HEK293 (cell line): ENCODE measurements around the gene RELT.

ENCODE experiments used
- BCL6B ChIP-seq: fragments of 450-650 bp; formaldehyde crosslinking; IDR thresholded peaks from 2 replicates; pipeline ENCODE4 v1.5.1; 2017; ENCODE audit warnings: missing biosample characterization, missing genetic modification characterization
- CTCF ChIP-seq: fragments of 450-650 bp; formaldehyde crosslinking; IDR thresholded peaks from 2 replicates; pipeline ENCODE4 v1.5.1; 2016; ENCODE audit warnings: missing biosample characterization, missing genetic modification characterization
- PRDM1 ChIP-seq: fragments of 450-650 bp; formaldehyde crosslinking; IDR thresholded peaks from 2 replicates; pipeline ENCODE4; 2016; ENCODE audit warnings: missing biosample characterization, missing genetic modification characterization
- SETDB1 ChIP-seq: IDR thresholded peaks from one replicate; pipeline ENCODE4 v1.6.1; 2017; ENCODE audit warnings: mild to moderate bottlenecking, low read length, moderate library complexity, mixed read lengths; ENCODE audit not compliant: insufficient read length
- ZBTB21 ChIP-seq: fragments of 450-650 bp; formaldehyde crosslinking; IDR thresholded peaks from 2 replicates; pipeline ENCODE4 v1.5.1; 2017; ENCODE audit warnings: missing biosample characterization, missing genetic modification characterization
- ZBTB7A ChIP-seq: fragments of 450-650 bp; formaldehyde crosslinking; IDR thresholded peaks from 2 replicates; pipeline ENCODE4 v1.5.1; 2016; ENCODE audit warnings: low read depth, missing biosample characterization, missing genetic modification characterization
- ZFP37 ChIP-seq: fragments of 450-650 bp; formaldehyde crosslinking; IDR thresholded peaks from 2 replicates; pipeline ENCODE4 v1.5.1; 2016; ENCODE audit warnings: missing biosample characterization, missing genetic modification characterization
- ZNF776 ChIP-seq: fragments of 450-650 bp; formaldehyde crosslinking; IDR thresholded peaks from 2 replicates; pipeline ENCODE4 v1.5.0; 2017; ENCODE audit warnings: missing biosample characterization, missing genetic modification characterization, borderline replicate concordance
- TF ChIP-seq, protein P1 (sequence below): fragments of 450-650 bp; formaldehyde crosslinking; IDR thresholded peaks from 2 replicates; pipeline ENCODE4 v1.5.1; 2016; ENCODE audit warnings: missing biosample characterization, missing genetic modification characterization
- TF ChIP-seq, protein P2 (sequence below): fragments of 450-650 bp; formaldehyde crosslinking; IDR thresholded peaks from 2 replicates; pipeline ENCODE4 v1.5.1; 2016; ENCODE audit warnings: missing biosample characterization, missing genetic modification characterization, borderline replicate concordance

GRCh38 chr11:73446766-73447165, 70.6 kb downstream of the RELT start:
- TF ChIP-seq CTCF (tag by site-specific recombination) (no peak), ZBTB7A (tag by site-specific recombination) (no peak), ZFP37 (tag by site-specific recombination) (no peak), ZNF776 (tag by site-specific recombination) (no peak), BCL6B (tag by site-specific recombination) (no peak), SETDB1 (no peak), PRDM1 (tag by site-specific recombination) (no peak), ZBTB21 (tag by site-specific recombination) (no peak)
- TF ChIP-seq, protein P1, sequence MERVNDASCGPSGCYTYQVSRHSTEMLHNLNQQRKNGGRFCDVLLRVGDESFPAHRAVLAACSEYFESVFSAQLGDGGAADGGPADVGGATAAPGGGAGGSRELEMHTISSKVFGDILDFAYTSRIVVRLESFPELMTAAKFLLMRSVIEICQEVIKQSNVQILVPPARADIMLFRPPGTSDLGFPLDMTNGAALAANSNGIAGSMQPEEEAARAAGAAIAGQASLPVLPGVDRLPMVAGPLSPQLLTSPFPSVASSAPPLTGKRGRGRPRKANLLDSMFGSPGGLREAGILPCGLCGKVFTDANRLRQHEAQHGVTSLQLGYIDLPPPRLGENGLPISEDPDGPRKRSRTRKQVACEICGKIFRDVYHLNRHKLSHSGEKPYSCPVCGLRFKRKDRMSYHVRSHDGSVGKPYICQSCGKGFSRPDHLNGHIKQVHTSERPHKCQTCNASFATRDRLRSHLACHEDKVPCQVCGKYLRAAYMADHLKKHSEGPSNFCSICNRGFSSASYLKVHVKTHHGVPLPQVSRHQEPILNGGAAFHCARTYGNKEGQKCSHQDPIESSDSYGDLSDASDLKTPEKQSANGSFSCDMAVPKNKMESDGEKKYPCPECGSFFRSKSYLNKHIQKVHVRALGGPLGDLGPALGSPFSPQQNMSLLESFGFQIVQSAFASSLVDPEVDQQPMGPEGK (tag by site-specific recombination), result no peak
- TF ChIP-seq, protein P2, sequence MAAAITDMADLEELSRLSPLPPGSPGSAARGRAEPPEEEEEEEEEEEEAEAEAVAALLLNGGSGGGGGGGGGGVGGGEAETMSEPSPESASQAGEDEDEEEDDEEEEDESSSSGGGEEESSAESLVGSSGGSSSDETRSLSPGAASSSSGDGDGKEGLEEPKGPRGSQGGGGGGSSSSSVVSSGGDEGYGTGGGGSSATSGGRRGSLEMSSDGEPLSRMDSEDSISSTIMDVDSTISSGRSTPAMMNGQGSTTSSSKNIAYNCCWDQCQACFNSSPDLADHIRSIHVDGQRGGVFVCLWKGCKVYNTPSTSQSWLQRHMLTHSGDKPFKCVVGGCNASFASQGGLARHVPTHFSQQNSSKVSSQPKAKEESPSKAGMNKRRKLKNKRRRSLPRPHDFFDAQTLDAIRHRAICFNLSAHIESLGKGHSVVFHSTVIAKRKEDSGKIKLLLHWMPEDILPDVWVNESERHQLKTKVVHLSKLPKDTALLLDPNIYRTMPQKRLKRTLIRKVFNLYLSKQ (tag by site-specific recombination), result no peak
